HepG2 (cell line): Measurements from ENCODE around the gene RTF1. TPM values are rescaled to one million over a fixed set of nuclear protein-coding genes. Genes with fewer than 3 reads are reported as not detected.

ENCODE experiments used
- EZH2 ChIP-seq: conservative IDR thresholded peaks from 2 replicates; pipeline ENCODE4 v1.6.1; 2012; ENCODE audit warnings: mild to moderate bottlenecking, low read depth, low read length, moderate library complexity
- HMG20B ChIP-seq: conservative IDR thresholded peaks from 2 replicates; pipeline ENCODE4 v1.6.1; 2016; ENCODE audit warnings: missing genetic modification reagents, missing compliant biosample characterization
- HNF1B ChIP-seq: sonication (generic); formaldehyde crosslinking; IDR thresholded peaks from 2 replicates; pipeline ENCODE4 v1.5.1; 2020; ENCODE audit warnings: mild to moderate bottlenecking, moderate library complexity, missing genetic modification reagents
- RXRA ChIP-seq: sonication (generic); formaldehyde crosslinking; IDR thresholded peaks from 2 replicates; pipeline ENCODE4 v1.5.1; 2020; ENCODE audit warnings: missing genetic modification reagents
- SRSF4 ChIP-seq: fragments of 200-400 bp; formaldehyde crosslinking; IDR thresholded peaks from one replicate; pipeline ENCODE4 v1.6.1; 2018; ENCODE audit warnings: mild to moderate bottlenecking, low read depth, low read length, moderate library complexity; ENCODE audit not compliant: poor library complexity, severe bottlenecking
- ZBED4 ChIP-seq: sonication (generic); formaldehyde crosslinking; IDR thresholded peaks from 2 replicates; pipeline ENCODE4 v1.4.0; 2020; ENCODE audit warnings: missing genetic modification reagents, borderline replicate concordance
- ZBTB4 ChIP-seq: sonication (generic); formaldehyde crosslinking; IDR thresholded peaks from 2 replicates; pipeline ENCODE4 v1.4.0; 2020; ENCODE audit warnings: missing genetic modification reagents, mild to moderate bottlenecking, borderline replicate concordance
- ZNF274 ChIP-seq: sonication (generic); formaldehyde crosslinking; IDR thresholded peaks from 2 replicates; pipeline ENCODE4 v1.5.1; 2020; ENCODE audit warnings: mild to moderate bottlenecking, missing genetic modification reagents
- ZNF7 ChIP-seq: IDR thresholded peaks from 2 replicates; pipeline ENCODE4 v1.6.1; 2016; ENCODE audit warnings: missing biosample characterization, missing genetic modification reagents
- ZNF713 ChIP-seq: sonication (generic); formaldehyde crosslinking; IDR thresholded peaks from 2 replicates; pipeline ENCODE4 v1.4.0; 2020; ENCODE audit warnings: mild to moderate bottlenecking, missing genetic modification reagents
- ZSCAN31 ChIP-seq: sonication (generic); formaldehyde crosslinking; IDR thresholded peaks from 2 replicates; pipeline ENCODE4 v1.5.0; 2020; ENCODE audit warnings: low read depth, mild to moderate bottlenecking, missing genetic modification reagents
- polyA plus RNA-seq, 8 experiments: library from polyadenylated mRNA; depleted of rRNA in 3 of 8; stranded (reverse) in 7 of 8; unstranded in 1 of 8; fragments of >200 nt; fragmentation: Illumina TruSeq in 4 of 8; extraction: Trizol in 4 of 8; gene quantifications; 2 replicates each; pipeline versions ENCODE4 v1.2.1 to v1.2.3, GENCODE V29; 2011 to 2016; ENCODE audit warnings: low read depth in 4 of 8, missing spikeins in 1 of 8, mixed read lengths in 1 of 8; ENCODE audit not compliant: insufficient read depth in 1 of 8
- total RNA-seq, 5 experiments: library from RNA; depleted of rRNA; stranded (reverse); fragments of >200 nt; fragmentation: Illumina TruSeq; extraction: Trizol; gene quantifications; 2 replicates each; pipeline ENCODE4 v1.2.3, GENCODE V29; 2016; ENCODE audit warnings: low read depth in 1 of 5

RTF1 gene
- total and polyA plus RNA-seq, 2 of the 13 experiments (the other 11 are each of a cell fraction or from before 2014, with no cell fraction given) = 13.9 to 17.9 TPM

- no peak for TF ChIP-seq ZSCAN31 (CRISPR knock-in tag)
- TF ChIP-seq SRSF4 = no peak
- TF ChIP-seq ZBTB4 (CRISPR knock-in tag) = no peak
- peak; percentile 73; the same call in 1 of the 2 replicates for TF ChIP-seq ZBED4
- no peak for TF ChIP-seq ZNF274 (CRISPR knock-in tag)
- no peak for TF ChIP-seq ZNF7 (CRISPR knock-in tag)
- no peak for TF ChIP-seq EZH2
- TF ChIP-seq RXRA (CRISPR knock-in tag) = peak; percentile 81; the same call in 1 of the 2 replicates
- no peak for TF ChIP-seq HMG20B (CRISPR knock-in tag)
- no peak for TF ChIP-seq HNF1B
- TF ChIP-seq ZNF713 = no peak
Measured at GRCh38 chr15:41494190-41494921, 77.5 kb downstream of the RTF1 start (continued).
